ENCODE results near the gene EPO.
A peak's percentile ranks its signal among the peaks of the same experiment; 100 is the strongest.

EPO gene

GRCh38 chr7:100720279-100720670 is at the start of gene EPO:
TSS of gene EPO (plus strand) at chr7:100720468. CDS start at chr7:100720981, 513 bp downstream.
- in situ Hi-C loops (cut with HindIII; ENCODE audit: low pct_unique_long_range_greater_than_20kb, low sequenced_read_pairs): no loop called here
- no peak for TF ChIP-seq JUND (IDR thresholded peaks at IDR 0.05; ENCODE audit: low read depth)
- DNase-seq (ENCODE audit: low read depth in 1 of 2, low spot score in 1 of 2): no peak

GRCh38 chr7:100671353-100672327 is 48.6 kb upstream of the EPO start:
- DNase-seq (ENCODE audit: low read depth in 1 of 2, low spot score in 1 of 2): no peak
- in situ Hi-C loops (cut with HindIII; ENCODE audit: low pct_unique_long_range_greater_than_20kb, low sequenced_read_pairs): no loop called here
- no peak for TF ChIP-seq JUND (IDR thresholded peaks at IDR 0.05; ENCODE audit: low read depth)

DNA sequence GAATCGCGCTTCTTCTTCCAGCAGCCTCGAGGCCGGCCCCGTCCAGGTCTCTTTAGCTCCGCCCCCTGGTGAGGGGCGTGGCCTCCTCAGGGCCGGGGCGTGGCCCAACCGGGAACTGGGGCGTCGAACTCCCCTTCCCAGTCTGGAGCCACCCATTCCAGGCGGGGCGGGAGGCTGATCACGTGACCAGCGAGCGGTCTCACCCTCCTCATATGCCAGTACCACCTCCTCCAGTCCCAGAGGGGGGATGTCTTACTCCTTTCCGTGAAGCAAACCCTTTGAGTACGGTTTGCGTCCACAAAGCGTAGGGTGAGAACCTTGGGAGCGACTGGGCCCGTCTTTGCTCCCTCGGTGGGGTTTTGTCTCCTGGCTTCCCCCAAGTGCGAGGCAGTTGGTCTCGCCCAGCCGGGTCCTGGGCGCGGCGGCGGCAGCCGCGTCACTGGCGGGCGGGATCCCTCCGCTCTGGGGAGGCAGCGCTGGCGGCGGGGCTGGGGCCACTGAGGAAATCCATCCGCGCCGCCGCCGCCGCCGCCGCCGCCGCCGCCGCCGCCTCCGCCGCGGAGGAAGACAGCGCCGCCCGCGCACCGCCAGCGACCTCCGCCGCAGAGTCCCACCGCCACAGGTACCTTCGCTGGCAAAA is 46.8 kb upstream of the EPO start, which contains the start of gene GNB2:
TSS of gene GNB2 (plus strand) at position 439 of the 640 bp plus-strand sequence. CDS start 2,526 bp downstream, outside the sequence.
- DNase-seq (ENCODE audit: low read depth in 1 of 2, low spot score in 1 of 2): peak; percentile 80 to 98
- TF ChIP-seq JUND (IDR thresholded peaks at IDR 0.05; ENCODE audit: low read depth): no peak
- in situ Hi-C loops (cut with HindIII; ENCODE audit: low pct_unique_long_range_greater_than_20kb, low sequenced_read_pairs): no loop called here

DNA sequence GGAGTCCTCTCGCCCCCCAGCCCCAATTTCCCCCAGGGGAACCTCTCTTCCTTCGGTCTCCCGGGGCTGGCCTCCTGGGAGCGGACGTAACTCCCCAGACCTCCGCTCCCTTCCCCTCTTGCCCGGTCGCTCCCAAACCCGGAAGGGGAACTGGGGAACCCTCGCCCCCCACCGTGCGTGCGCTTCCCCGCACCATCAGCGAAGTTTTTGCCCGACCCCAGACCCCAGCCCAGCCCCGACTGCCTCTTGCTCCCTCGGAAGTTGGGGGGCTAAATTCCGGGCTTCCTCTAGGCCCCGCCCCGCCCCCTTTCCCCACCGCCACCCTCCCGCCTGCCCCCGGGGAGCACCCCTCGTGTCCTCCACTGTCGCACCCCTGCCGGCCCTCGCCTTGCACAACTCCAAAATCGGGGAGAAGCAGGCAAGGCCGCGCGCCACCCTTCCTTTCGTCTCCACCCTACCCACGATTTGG is 46.3 kb upstream of the EPO start:
- DNase-seq (ENCODE audit: low read depth in 1 of 2, low spot score in 1 of 2): no peak
- no peak for TF ChIP-seq JUND (IDR thresholded peaks at IDR 0.05; ENCODE audit: low read depth)
- in situ Hi-C loops (cut with HindIII; ENCODE audit: low pct_unique_long_range_greater_than_20kb, low sequenced_read_pairs): no loop called here

DNA sequence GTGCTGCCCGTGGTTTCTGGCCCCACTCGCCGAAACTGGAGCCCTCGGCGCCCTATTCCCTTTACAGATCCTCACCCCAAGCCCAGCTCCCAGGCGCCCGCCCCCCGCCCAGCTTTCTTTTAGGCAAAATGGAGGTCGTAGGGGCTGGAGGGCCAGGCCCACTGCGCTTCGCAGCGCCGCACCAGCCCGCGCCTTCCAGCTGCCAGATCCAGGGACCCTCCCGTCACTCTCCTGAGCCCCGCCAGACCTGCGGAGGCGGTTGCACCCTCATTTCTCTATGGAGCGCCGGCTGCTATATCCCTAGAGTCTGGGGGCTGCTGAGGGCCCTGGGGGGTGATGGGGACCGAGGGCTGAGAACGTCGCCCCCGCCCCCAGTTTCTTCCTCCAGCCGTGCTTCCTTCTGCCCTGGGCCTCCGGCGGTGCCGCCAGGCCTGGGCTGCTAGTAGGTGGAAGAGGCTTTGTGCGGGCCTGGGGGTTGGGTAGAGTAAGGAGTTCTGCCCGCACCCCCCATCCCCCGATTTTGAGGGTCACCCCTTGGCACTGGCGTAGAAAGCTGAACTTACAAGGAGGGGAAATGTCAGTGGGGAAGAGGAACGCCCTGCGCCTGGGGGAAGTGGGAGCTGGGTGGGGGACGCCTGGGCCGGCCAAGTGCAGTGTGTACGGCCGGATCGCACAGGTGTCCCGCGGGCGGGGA is 45.7 kb upstream of the EPO start:
- in situ Hi-C loops (cut with HindIII; ENCODE audit: low pct_unique_long_range_greater_than_20kb, low sequenced_read_pairs): no loop called here
- TF ChIP-seq JUND (IDR thresholded peaks at IDR 0.05; ENCODE audit: low read depth): no peak
- no peak for DNase-seq (ENCODE audit: low read depth in 1 of 2, low spot score in 1 of 2)

- in situ Hi-C loops (cut with HindIII; ENCODE audit: low pct_unique_long_range_greater_than_20kb, low sequenced_read_pairs): no loop called here
- no peak for TF ChIP-seq JUND (IDR thresholded peaks at IDR 0.05; ENCODE audit: low read depth)
- DNase-seq (ENCODE audit: low read depth in 1 of 2, low spot score in 1 of 2): no peak
Observed at GRCh38 chr7:100675105-100675451, 45.2 kb upstream of the EPO start.

GRCh38 chr7:100675581-100676350 is 44.5 kb upstream of the EPO start:
- in situ Hi-C loops (cut with HindIII; ENCODE audit: low pct_unique_long_range_greater_than_20kb, low sequenced_read_pairs): no loop called here
- no peak for TF ChIP-seq JUND (IDR thresholded peaks at IDR 0.05; ENCODE audit: low read depth)
- peak; percentile 69 to 88 for DNase-seq (ENCODE audit: low read depth in 1 of 2, low spot score in 1 of 2)

- in situ Hi-C loops (cut with HindIII; ENCODE audit: low pct_unique_long_range_greater_than_20kb, low sequenced_read_pairs): no loop called here
- DNase-seq (ENCODE audit: low read depth in 1 of 2, low spot score in 1 of 2): no peak
- TF ChIP-seq JUND (IDR thresholded peaks at IDR 0.05; ENCODE audit: low read depth): no peak
Observed at GRCh38 chr7:100676501-100677306, 43.6 kb upstream of the EPO start.

DNA sequence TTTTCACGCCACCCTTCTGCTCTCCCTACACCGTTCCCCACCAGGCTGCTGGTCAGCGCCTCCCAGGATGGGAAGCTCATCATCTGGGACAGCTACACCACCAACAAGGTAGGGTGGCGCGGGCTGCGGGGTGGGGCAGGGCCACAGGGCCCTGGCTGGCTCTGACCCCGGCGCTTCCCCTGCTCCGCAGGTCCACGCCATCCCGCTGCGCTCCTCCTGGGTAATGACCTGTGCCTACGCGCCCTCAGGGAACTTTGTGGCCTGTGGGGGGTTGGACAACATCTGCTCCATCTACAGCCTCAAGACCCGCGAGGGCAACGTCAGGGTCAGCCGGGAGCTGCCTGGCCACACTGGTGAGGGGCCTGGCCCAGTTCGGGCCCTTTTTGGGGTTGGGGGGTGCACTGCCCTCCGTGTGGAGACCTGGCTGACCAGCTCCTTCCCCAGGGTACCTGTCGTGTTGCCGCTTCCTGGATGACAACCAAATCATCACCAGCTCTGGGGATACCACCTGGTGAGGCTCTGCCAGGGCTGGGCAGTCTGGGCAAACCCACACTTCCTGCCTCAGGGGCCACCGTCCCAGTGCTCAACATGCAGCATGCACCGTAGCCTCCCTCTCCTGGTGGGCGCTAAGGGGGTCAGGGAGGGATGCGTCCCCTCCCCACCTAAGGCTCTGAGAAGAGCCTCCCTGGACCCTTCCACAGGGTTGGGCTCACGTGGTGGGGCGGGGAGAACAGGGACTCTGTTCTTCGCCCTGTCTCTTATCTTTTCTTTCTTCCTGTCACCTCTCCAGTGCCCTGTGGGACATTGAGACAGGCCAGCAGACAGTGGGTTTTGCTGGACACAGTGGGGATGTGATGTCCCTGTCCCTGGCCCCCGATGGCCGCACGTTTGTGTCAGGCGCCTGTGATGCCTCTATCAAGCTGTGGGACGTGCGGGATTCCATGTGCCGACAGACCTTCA is 42.7 kb upstream of the EPO start:
- TF ChIP-seq JUND (IDR thresholded peaks at IDR 0.05; ENCODE audit: low read depth): no peak
- in situ Hi-C loops (cut with HindIII; ENCODE audit: low pct_unique_long_range_greater_than_20kb, low sequenced_read_pairs): no loop called here

GRCh38 chr7:100678291-100678984 is 41.8 kb upstream of the EPO start:
- in situ Hi-C loops (cut with HindIII; ENCODE audit: low pct_unique_long_range_greater_than_20kb, low sequenced_read_pairs): no loop called here
- DNase-seq (ENCODE audit: low read depth in 1 of 2, low spot score in 1 of 2): no peak
- no peak for TF ChIP-seq JUND (IDR thresholded peaks at IDR 0.05; ENCODE audit: low read depth)

More for the DNA sequence above, 42.7 kb upstream of the EPO start:
- DNase-seq (ENCODE audit: low read depth in 1 of 2, low spot score in 1 of 2): no peak

All from T47D (cell line).